ENCODE data around the gene PATL1.

DNA sequence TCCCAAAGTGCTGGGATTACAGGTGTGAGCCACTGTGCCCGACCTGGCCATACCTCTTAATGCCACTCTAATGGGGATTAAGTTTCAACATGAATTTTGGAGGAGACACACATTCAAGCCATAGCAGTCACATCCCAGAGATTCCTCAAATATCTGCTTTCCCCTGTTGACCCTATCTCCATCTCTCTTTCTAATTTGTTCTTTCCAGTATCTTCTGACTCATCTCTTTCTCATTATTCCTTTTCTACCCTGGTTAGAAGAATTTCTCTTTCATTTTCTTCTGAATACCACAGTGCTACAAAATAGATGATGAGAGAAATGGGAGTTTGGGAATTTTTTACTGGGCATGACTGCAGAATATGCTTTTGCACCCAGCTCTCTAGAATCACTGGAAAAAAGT, 39.7 kb upstream of the PATL1 start:
- TF ChIP-seq, protein P1, sequence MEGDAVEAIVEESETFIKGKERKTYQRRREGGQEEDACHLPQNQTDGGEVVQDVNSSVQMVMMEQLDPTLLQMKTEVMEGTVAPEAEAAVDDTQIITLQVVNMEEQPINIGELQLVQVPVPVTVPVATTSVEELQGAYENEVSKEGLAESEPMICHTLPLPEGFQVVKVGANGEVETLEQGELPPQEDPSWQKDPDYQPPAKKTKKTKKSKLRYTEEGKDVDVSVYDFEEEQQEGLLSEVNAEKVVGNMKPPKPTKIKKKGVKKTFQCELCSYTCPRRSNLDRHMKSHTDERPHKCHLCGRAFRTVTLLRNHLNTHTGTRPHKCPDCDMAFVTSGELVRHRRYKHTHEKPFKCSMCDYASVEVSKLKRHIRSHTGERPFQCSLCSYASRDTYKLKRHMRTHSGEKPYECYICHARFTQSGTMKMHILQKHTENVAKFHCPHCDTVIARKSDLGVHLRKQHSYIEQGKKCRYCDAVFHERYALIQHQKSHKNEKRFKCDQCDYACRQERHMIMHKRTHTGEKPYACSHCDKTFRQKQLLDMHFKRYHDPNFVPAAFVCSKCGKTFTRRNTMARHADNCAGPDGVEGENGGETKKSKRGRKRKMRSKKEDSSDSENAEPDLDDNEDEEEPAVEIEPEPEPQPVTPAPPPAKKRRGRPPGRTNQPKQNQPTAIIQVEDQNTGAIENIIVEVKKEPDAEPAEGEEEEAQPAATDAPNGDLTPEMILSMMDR (IDR thresholded peaks at IDR 0.05): no peak
- no peak for TF ChIP-seq POLR2A (IDR thresholded peaks at IDR 0.05)
